ENCODE measurements around the gene DKK3. TPM values are rescaled to one million over a fixed set of nuclear protein-coding genes. Genes with fewer than 3 reads are reported as not detected.

Gene DKK3
- total and polyA plus RNA-seq, 2 experiments from 2014 or later, result 16.8 to 31.1 TPM

- Histone ChIP-seq H3K79me2 (replicated peaks; ENCODE audit: insufficient read depth) (peaks cover 3% of the 10 kb centered on the region; the same call in 1 of the 2 replicates), H3K27me3 (ENCODE audit: insufficient read depth) (peaks cover 21% of the 10 kb centered on the region), H3F3A (replicated peaks; ENCODE audit: low read depth) (no peaks in the 10 kb centered on the region), H3K27ac (ENCODE audit: low read depth) (no peak overlapping the region), H3K9me2 (ENCODE audit: insufficient read depth) (no peaks in the 10 kb centered on the region), H4K20me1 (replicated peaks; ENCODE audit: insufficient read depth) (peaks cover 12% of the 10 kb centered on the region), H2AFZ (no peak overlapping the region), H3K4me1 (ENCODE audit: insufficient read depth) (peaks cover 13% of the 10 kb centered on the region; the same call in 1 of the 2 replicates), H3K36me3 (ENCODE audit: insufficient read depth) (no peaks in the 10 kb centered on the region), H3K4me3 (peak overlapping the region; percentile 87; the same call in 1 of the 2 replicates), H3K4me2 (peak overlapping the region; percentile 94)
- DNase-seq (ENCODE audit: low spot score) (peak; percentile 17), ATAC-seq (peak; percentile 13)
- Mint-ChIP-seq H3K4me1 (peaks cover 13% of the 10 kb centered on the region), H3K27ac (no peak overlapping the region), H3K4me3 (peak overlapping the region; percentile 82), H3K9me3 (no peaks in the 10 kb centered on the region; the same call in 2 of the 3 replicates), H3K27me3 (ENCODE audit: insufficient read depth, low read depth, poor library complexity) (peaks cover 19% of the 10 kb centered on the region), H3K36me3 (ENCODE audit: low read depth) (no peaks in the 10 kb centered on the region)
- TF ChIP-seq ZNF114 (CRISPR knock-in tag; IDR thresholded peaks at IDR 0.05) (no peak), REST (IDR thresholded peaks at IDR 0.05; ENCODE audit: unreplicated experiment) (peak; percentile 73)
Measured at GRCh38 chr11:12007230-12007593, 1.2 kb downstream of the DKK3 start.

GRCh38 chr11:12006552-12007229, 1.7 kb downstream of the DKK3 start:
- no peak overlapping the region; the same call in 2 of the 3 replicates for H3K4me3 Mint-ChIP-seq
- H3K9me3 Mint-ChIP-seq, result no peaks in the 10 kb centered on the region; the same call in 2 of the 3 replicates
- Histone ChIP-seq H4K20me1 (replicated peaks; ENCODE audit: insufficient read depth) (peaks cover 12% of the 10 kb centered on the region), H3F3A (replicated peaks; ENCODE audit: low read depth) (no peaks in the 10 kb centered on the region), H3K79me2 (replicated peaks; ENCODE audit: insufficient read depth) (peaks cover 3% of the 10 kb centered on the region; the same call in 1 of the 2 replicates), H3K9me2 (ENCODE audit: insufficient read depth) (no peaks in the 10 kb centered on the region), H3K27ac (ENCODE audit: low read depth) (no peak overlapping the region), H2AFZ (no peak overlapping the region), H3K4me2 (no peak overlapping the region), H3K4me1 (ENCODE audit: insufficient read depth) (peaks cover 13% of the 10 kb centered on the region; the same call in 1 of the 2 replicates), H3K4me3 (no peak overlapping the region), H3K36me3 (ENCODE audit: insufficient read depth) (peaks cover under 1% of the 10 kb centered on the region; the same call in 1 of the 2 replicates), H3K27me3 (ENCODE audit: insufficient read depth) (peaks cover 21% of the 10 kb centered on the region)
- no peak for ATAC-seq
- peaks cover 19% of the 10 kb centered on the region for H3K27me3 Mint-ChIP-seq (ENCODE audit: insufficient read depth, low read depth, poor library complexity)
- peaks cover under 1% of the 10 kb centered on the region; the same call in 1 of the 3 replicates for H3K36me3 Mint-ChIP-seq (ENCODE audit: low read depth)
- no peak for DNase-seq (ENCODE audit: low spot score)
- H3K27ac Mint-ChIP-seq, result no peak overlapping the region
- H3K4me1 Mint-ChIP-seq, result peaks cover 13% of the 10 kb centered on the region
- TF ChIP-seq CREB1 (CRISPR knock-in tag; IDR thresholded peaks at IDR 0.05; ENCODE audit: low read depth), result no peak
- no peak for TF ChIP-seq ZNF331 (CRISPR knock-in tag; IDR thresholded peaks at IDR 0.05; ENCODE audit: low read depth)
- TF ChIP-seq EZH2phosphoT487 (IDR thresholded peaks at IDR 0.05; ENCODE audit: unreplicated experiment), result no peak
- no peak for TF ChIP-seq REST (IDR thresholded peaks at IDR 0.05; ENCODE audit: unreplicated experiment)
- no peak for TF ChIP-seq NANOG (IDR thresholded peaks at IDR 0.05; ENCODE audit: borderline replicate concordance)
- no peak for TF ChIP-seq ETS1 (IDR thresholded peaks at IDR 0.05)
- no peak for TF ChIP-seq POLR2AphosphoS5 (IDR thresholded peaks at IDR 0.05; ENCODE audit: low read depth)
- no peak for TF ChIP-seq STAT1 (IDR thresholded peaks at IDR 0.05; ENCODE audit: unreplicated experiment)
- TF ChIP-seq ZNF114 (CRISPR knock-in tag; IDR thresholded peaks at IDR 0.05), result no peak
- no peak for TF ChIP-seq CTCF (conservative IDR thresholded peaks at IDR 0.05; ENCODE audit: low read depth in 2 of 2)
- no peak for TF ChIP-seq JUNB (IDR thresholded peaks at IDR 0.05; ENCODE audit: unreplicated experiment)
